EH (cell line): Measurements from ENCODE around the gene GARIN1A.
"Not testable (repeated sequence)": the region's sequence is repeated elsewhere in the genome, so short reads cannot be mapped to it uniquely, and the experiment has no call there.

Source experiments
- DNase-seq: peaks from one replicate; pipeline ENCODE4 v3.0.0-alpha.2; 2015; ENCODE audit warnings: low read depth

The GARIN1A gene

GRCh38 chr7:128671992-128672391, at the start of gene GARIN1A:
TSS of gene GARIN1A (plus strand) at chr7:128672292. CDS start at chr7:128672398, 106 bp downstream.
- no peak for DNase-seq

DNA sequence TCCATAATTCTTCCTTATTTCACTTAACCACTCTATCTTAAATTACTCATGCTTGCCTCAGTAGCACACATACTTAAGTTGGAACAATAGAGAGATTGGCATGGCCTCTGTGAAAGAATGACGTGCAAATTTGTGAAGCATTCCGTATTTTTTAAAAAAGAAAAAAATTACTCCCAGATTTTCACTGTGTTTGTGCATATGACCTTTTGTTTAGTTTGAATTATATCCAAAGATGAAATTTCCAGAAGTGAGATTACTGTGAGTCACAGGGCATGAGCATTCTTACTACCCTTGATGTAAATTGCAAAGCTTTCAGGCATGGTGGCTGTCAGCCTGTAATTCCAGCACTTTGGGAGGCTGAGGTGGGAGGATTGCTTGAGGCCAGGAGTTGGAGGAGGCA, 45.0 kb upstream of the GARIN1A start:
- peak; percentile 48 for DNase-seq

- DNase-seq, result not testable (repeated sequence)
Observed at GRCh38 chr7:128633915-128634314, 38.2 kb upstream of the GARIN1A start.

GRCh38 chr7:128645206-128645605, 26.9 kb upstream of the GARIN1A start:
- DNase-seq, result not testable (repeated sequence)

DNA sequence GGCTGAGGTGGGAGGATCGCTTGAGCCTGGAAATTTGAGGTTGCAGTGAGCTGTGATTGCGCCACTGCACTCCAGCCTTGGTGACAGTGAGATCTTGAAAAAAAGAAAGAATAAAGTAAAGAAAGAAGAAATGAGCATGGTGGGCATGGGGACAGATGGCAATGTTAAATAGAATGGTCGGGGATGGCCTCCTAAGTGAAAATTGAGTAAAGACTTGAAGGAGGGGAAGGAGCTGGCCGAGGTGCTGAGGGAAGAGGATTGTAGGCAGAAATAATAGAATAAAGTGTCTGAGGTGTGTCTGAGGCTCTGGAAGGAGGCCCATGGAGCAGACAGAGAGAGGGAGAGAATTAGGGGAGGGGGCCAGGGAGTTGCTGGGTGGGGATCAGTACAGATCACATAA, 26.2 kb upstream of the GARIN1A start:
- DNase-seq, result peak; percentile 12

DNA sequence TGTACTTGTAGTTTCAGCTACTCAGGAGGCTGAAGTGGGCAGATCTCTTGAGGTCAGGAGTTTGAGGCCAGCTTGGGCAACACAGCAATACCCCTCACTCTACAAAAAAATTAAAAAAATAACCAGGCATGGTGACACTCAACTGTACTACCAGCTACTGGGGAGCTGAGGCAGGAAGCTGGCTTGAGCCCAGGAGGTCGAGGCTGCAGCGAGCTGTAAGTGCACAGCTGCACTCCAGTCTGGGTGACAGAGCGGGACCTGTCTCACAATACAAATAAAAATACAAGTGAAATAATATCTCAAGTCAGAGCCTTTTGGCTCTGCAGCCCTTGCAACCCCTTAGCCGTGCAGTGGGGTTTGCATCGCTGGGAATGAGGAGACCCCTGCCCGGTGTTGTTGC, 25.2 kb upstream of the GARIN1A start:
- DNase-seq, result not testable (repeated sequence)

GRCh38 chr7:128651096-128651495, 21.0 kb upstream of the GARIN1A start:
- not testable (repeated sequence) for DNase-seq

DNA sequence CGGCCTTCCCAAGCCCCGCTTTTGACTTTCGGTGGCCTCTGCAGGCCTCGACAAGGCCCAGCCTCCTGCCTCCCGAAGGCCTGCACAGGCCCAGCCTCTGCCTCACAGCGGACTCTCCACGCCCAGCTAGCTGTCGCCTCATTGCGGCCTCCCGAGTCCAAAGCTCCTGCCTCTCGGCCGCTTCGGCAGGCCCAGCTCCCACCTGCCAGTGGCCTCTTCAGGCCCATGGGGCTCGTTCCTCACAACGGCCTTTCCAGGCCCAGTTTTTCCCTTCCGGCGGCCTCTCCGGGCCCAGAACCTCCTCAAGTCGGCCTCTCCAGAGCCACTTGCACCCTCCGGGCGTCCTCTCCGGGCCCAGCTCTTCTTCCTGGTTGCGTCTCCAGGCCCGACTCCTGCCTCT, 19.5 kb upstream of the GARIN1A start:
- not testable (repeated sequence) for DNase-seq

DNA sequence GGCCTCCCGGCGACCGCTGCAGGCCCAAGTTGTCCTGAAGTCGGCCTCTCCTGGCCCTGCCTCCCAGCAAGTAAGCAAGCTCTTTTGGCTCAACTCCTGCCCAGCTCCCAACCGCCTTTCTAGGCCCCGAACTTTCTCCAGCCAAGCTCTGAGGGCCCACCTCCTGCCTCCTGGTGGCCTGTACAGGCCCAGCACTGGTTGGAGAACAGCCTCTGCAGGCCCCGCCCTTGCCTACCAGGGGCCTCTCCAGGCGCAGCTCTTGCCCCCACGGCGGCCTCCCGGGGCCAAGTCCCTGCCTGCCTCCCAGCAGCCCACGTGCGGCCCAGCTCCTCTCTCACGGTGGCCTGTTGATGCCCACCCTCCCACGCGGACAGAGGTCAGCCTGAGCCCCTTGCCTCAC, 18.9 kb upstream of the GARIN1A start:
- DNase-seq, result not testable (repeated sequence)

DNA sequence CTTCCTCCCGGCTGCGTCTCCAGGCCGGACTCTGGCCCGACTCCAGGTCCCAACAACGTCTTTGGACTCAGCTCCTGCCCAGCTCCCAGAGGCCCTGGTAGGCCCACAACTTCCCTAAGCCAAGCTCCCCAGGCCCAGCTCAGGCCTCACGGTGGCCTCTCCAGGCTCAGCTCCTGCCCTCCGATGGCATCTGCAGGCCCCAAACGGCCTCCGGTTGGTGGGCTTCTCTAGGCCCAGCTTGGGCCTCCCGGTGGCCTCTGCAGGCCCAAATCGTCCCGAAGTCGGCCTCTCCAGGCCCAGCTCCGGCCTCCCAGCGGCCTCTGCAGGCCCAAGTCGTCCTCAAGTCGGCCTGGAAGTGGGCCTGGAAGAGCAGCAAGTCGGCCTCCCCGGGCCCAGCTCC, 18.0 kb upstream of the GARIN1A start:
- DNase-seq, result not testable (repeated sequence)

DNA sequence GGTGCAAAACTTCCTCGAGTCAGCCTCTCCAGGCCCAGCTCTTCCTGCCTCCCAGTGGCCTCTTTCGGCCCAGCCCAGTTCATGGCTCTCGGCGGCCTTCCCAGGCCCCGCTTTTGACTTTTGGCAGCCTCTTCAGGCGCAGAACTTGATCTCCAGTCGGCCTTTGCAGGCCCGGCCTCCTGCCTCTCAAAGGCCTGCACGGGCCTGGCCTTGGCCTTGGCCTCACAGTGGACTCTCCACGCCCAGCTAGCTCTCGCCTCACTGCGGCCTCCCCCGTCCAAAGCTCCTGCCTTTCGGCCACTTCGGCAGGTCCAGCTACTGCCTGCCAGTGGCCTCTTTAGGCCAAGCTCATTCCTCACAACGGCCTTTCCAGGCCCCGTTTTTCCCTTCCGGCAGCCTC, 17.6 kb upstream of the GARIN1A start:
- not testable (repeated sequence) for DNase-seq

- DNase-seq, result not testable (repeated sequence)
Observed at GRCh38 chr7:128658428-128658827, 13.7 kb upstream of the GARIN1A start.

DNA sequence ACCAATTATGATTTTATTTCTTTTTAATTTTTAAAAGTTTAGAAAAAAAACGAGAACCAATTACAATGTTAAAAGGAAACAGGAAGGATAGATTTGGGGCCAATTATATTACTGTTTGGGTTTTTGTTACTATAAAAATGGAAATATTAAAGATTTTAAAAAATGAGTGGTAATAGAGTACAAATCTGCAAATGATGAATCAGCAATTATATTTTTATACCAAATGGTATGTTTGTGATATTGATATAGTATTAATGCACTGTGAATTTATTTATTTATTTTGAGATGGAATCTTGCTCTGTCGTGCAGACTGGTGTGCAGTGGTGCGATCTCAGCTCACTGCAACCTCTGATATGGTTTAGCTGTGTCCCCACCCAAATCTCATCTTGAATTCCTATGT, 11.5 kb upstream of the GARIN1A start:
- no peak for DNase-seq

DNA sequence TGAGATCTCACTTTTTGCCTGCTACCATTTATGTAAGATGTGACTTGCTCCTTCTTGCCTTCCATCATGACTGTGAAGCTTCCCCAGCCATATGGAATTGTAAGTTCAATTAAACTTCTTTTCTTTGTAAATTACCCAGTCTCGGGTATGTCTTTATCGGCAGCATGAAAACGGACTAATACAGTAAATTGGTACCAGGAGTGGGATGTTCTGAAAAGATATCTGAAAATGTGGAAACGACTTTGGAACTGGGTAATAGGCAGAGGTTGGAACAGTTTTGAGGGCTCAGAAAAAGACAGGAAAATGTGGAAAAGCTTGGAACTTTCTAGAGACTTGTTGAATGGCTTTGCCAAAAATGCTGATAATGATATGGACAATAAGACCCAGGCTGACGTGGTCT, 10.6 kb upstream of the GARIN1A start:
- no peak for DNase-seq

- DNase-seq, result no peak
Observed at GRCh38 chr7:128662091-128662490, 10.0 kb upstream of the GARIN1A start.

DNA sequence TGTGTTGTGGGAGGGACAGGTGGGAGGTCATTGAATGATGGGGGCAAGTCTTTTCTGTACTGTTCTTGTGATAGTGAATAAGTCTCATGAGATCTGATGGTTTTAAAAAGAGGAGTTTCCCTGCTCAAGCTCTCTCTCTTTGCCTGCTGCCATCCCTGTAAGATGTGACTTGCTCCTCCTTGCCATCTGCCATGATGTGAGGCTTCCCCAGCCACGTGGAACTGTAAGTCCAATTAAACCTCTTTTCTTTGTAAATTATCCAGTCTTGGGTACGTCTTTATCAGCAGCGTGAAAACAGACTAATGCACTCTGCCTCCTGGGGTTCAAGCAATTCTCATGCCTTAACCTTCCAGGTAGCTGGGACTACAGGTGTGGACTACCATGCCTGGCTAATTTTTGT, 8.9 kb upstream of the GARIN1A start:
- not testable (repeated sequence) for DNase-seq

DNA sequence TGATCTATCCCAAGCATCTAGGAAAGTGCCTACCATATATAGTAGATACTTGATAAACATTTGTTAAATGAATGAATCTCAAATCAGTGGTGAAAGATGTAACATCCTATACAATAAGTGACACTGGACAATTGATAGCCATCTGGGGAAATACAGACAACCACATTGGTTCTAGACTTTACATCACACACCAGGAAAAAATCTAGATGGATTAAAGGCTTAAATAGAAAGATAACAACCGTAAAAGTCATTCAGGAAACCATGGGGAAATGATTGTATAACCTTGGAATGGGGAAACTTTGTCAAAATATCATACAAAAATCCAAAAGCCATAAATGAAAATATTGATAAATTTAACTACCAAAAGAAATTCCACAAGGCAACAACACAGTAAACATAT, 7.0 kb upstream of the GARIN1A start:
- no peak for DNase-seq

GRCh38 chr7:128666200-128666599, 5.9 kb upstream of the GARIN1A start:
- DNase-seq, result peak; percentile 25

DNA sequence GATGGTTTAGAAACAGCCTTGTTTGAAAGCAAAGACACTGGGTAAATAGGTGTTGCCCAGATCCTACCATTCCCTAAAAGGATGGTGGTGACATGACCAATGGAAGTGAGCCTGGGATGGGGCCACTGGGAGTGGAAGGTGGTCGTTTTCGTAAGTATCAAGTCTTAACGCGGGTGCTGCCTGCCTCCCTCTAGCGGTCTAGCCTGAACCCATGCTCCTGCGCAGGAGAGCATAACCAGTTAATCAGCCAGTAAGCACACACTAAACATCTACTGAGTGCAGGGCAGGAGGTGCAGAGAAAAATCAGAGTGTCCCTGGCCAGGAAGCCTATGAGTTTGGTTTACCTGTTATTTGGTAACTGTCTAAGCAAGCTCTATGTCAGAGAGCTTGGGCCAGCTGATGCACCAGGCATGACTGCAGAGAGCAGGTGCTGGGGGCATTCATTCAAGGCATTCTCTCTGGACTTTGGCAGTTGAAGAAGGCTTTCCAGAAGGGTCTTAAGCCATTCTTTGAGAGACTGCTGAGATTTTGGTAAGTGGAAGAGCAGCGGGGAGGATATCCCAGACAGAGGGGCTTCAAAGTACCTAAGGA, 930 bp downstream of the GARIN1A start:
- DNase-seq, result peak; percentile 44

GRCh38 chr7:128673571-128673970, 1.5 kb downstream of the GARIN1A start:
- no peak for DNase-seq

DNA sequence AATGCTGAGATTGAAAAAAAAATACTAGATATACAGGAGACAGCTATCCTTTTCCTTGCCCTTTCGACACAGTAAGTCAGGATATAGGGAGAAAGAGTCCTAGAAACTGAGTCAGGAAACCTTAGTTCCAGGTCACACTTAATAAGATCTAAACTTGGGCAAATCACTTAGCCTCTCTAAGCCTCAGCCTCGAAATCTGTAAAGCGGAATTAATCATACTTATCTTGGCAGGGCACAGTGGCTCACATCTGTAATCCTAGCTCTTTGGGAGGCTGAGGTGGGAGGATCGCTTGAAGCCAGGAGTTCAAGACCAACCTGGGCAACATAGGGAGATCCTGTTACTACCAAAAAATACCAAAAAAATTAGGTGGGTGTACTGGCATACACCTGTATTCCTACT, 4.6 kb downstream of the GARIN1A start:
- DNase-seq, result no peak

DNA sequence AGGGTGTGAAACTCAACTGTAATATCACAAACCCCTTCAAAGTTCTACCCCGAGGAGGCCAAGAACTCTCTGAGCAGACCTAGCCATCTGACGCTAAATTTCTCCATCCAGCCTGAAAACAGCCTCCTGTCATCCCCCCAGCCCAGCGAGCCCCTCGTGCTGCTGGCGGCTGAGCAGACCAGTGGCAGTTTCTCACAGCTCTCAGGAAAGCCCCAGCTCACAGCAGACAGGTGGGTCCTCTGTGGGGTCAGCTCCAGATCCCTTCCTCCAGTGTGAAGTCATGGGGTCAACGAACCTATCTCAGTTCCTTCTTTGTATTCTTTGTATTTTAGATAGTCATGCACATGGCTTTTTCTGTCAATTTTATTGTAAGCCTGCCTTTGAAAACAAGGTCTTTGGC, 7.8 kb downstream of the GARIN1A start:
- no peak for DNase-seq

DNA sequence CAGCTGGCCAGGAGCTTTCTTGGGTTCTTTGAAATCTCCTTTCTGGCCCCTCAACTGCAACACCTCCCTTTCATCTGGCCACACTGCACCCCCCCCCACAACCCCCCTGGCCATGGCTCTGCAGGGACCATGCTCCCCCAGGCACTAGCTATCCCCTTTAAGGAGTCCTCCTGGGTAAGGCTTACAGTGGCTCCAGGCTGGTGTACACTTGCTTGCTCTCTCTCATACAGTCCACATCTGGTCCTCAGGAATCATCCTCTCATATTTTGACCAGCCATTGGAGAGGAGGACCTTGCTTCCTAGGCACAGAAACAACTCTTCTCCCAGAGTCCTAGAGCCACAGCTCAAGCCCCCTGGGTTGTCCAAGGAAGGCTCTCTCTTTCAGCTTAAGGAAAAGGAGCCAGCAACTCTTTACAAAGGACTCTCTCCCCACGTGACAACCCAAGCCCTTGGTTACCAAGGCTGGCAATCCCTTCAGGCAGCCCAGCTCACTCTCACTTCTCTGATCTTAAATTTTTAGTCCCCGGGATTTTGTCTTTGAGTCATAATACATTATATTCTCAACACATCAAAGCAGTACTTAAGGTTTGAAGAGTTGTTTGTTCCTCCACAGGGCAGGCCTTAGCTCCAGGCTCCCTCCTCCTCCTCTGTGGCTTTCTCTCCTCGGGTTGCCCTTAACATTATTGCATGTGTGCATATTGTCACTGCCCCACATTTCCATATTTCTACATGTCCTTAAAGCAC, 9.9 kb downstream of the GARIN1A start:
- DNase-seq, result no peak

- not testable (repeated sequence) for DNase-seq
Observed at GRCh38 chr7:128683270-128683669, 11.2 kb downstream of the GARIN1A start.
